Measurements from ENCODE around the gene MEX3A. TPM values are rescaled to one million over a fixed set of nuclear protein-coding genes. Genes with fewer than 3 reads are reported as not detected.

MEX3A gene
- total and polyA plus RNA-seq, 3 experiments from 2014 or later: 0.24 to 1.0 TPM; not detected in 1

GRCh38 chr1:156086256-156086662 is 4.0 kb upstream of the MEX3A start:
- H3K4me1 Mint-ChIP-seq: peaks cover 6 to 19% (median 10%) of the 10 kb centered on the region in 3 donors
- H3K27ac Mint-ChIP-seq: no peak overlapping the region
- peak overlapping the region in 2 of 7 donors; percentile 20 to 25 for H3K4me3 Mint-ChIP-seq
- peaks cover 22 to 40% of the 10 kb centered on the region in 2 donors for H3K27me3 Mint-ChIP-seq
- ChIA-PET POLR2A (no interaction called here), CTCF (interaction anchor here (2.2 kb wide), 1 partner anchor 44 kb away, joined by 7 read pairs; no protein-coding TSS in a partner anchor)
- no peak for DNase-seq
- Histone ChIP-seq H3K27me3 (ENCODE audit: insufficient read depth, low read length, poor library complexity, severe bottlenecking) (peaks cover 19% of the 10 kb centered on the region), H3K4me1 (ENCODE audit: insufficient read depth, low read length) (peaks cover 10% of the 10 kb centered on the region), H3K9me3 (ENCODE audit: low read length) (no peaks in the 10 kb centered on the region), H3K27ac (ENCODE audit: low read depth, low read length) (no peak overlapping the region), H3K4me3 (ENCODE audit: low read length) (no peak overlapping the region), H3K36me3 (ENCODE audit: insufficient read depth, low read length) (no peaks in the 10 kb centered on the region)
- H3K9me3 Mint-ChIP-seq: no peaks in the 10 kb centered on the region
- H3K36me3 Mint-ChIP-seq: no peaks in the 10 kb centered on the region

- ChIA-PET POLR2A (interaction anchor here (0.6 kb wide), 1 partner anchor 10 kb away, joined by 3 read pairs; no protein-coding TSS in a partner anchor), CTCF (interaction anchor here (0.7 to 2.1 kb wide), 6 partner anchors 8 to 142 kb away, joined by 3 to 10 read pairs (median 5); no protein-coding TSS in a partner anchor)
- Mint-ChIP-seq H3K4me3 (peak overlapping the region in 6 of 7 donors; percentile 65 to 82 (median 78)), H3K27me3 (peaks cover 21 to 35% of the 10 kb centered on the region in 2 donors), H3K4me1 (peaks cover 6 to 16% (median 8%) of the 10 kb centered on the region in 3 donors), H3K27ac (peak overlapping the region in 1 of 8 donors; percentile 24), H3K9me3 (no peaks in the 10 kb centered on the region), H3K36me3 (no peaks in the 10 kb centered on the region)
- DNase-seq: no peak
- no peaks in the 10 kb centered on the region for H3K9me3 ChIP-seq (ENCODE audit: low read length)
- H3K4me1 ChIP-seq (ENCODE audit: insufficient read depth, low read length): peaks cover 6% of the 10 kb centered on the region
- H3K27me3 ChIP-seq (ENCODE audit: insufficient read depth, low read length, poor library complexity, severe bottlenecking): peaks cover 19% of the 10 kb centered on the region
- no peak overlapping the region for H3K27ac ChIP-seq (ENCODE audit: low read depth, low read length)
- no peak overlapping the region for H3K4me3 ChIP-seq (ENCODE audit: low read length)
- no peaks in the 10 kb centered on the region for H3K36me3 ChIP-seq (ENCODE audit: insufficient read depth, low read length)
These were observed 1.8 kb upstream of the MEX3A start for GRCh38 chr1:156083800-156084790.

- Histone ChIP-seq H3K36me3 (ENCODE audit: insufficient read depth, low read length) (no peaks in the 10 kb centered on the region), H3K27ac (ENCODE audit: low read depth, low read length) (no peak overlapping the region), H3K4me3 (ENCODE audit: low read length) (peak overlapping the region; percentile 75), H3K9me3 (ENCODE audit: low read length) (no peaks in the 10 kb centered on the region), H3K4me1 (ENCODE audit: insufficient read depth, low read length) (peaks cover 6% of the 10 kb centered on the region), H3K27me3 (ENCODE audit: insufficient read depth, low read length, poor library complexity, severe bottlenecking) (peaks cover 19% of the 10 kb centered on the region)
- no peak for DNase-seq
- H3K9me3 Mint-ChIP-seq: no peaks in the 10 kb centered on the region
- peaks cover 6 to 16% (median 8%) of the 10 kb centered on the region in 3 donors for H3K4me1 Mint-ChIP-seq
- H3K4me3 Mint-ChIP-seq: peak overlapping the region; percentile 69 to 95 (median 84)
- peak overlapping the region in 2 of 8 donors; percentile 38 to 86 for H3K27ac Mint-ChIP-seq
- H3K36me3 Mint-ChIP-seq: no peaks in the 10 kb centered on the region
- H3K27me3 Mint-ChIP-seq: peaks cover 13 to 40% of the 10 kb centered on the region in 2 donors
- CTCF ChIA-PET: interaction anchor here (2.0 to 2.1 kb wide), 2 partner anchors 10 to 15 kb away, joined by 5 to 10 read pairs; no protein-coding TSS in a partner anchor
- POLR2A ChIA-PET: no interaction called here
These were observed 352 bp downstream of the MEX3A start for GRCh38 chr1:156081917-156082308.

- Histone ChIP-seq H3K27me3 (ENCODE audit: insufficient read depth, low read length, poor library complexity, severe bottlenecking) (peaks cover 19% of the 10 kb centered on the region), H3K9me3 (ENCODE audit: low read length) (no peaks in the 10 kb centered on the region), H3K36me3 (ENCODE audit: insufficient read depth, low read length) (no peaks in the 10 kb centered on the region), H3K27ac (ENCODE audit: low read depth, low read length) (no peak overlapping the region), H3K4me1 (ENCODE audit: insufficient read depth, low read length) (peaks cover 6% of the 10 kb centered on the region), H3K4me3 (ENCODE audit: low read length) (peak overlapping the region; percentile 75)
- Mint-ChIP-seq H3K9me3 (no peaks in the 10 kb centered on the region), H3K36me3 (no peaks in the 10 kb centered on the region), H3K27me3 (peaks cover 12 to 39% of the 10 kb centered on the region in 2 donors), H3K4me3 (peak overlapping the region; percentile 69 to 95 (median 80)), H3K4me1 (peaks cover 6 to 16% (median 8%) of the 10 kb centered on the region in 3 donors), H3K27ac (peak overlapping the region in 2 of 8 donors; percentile 38 to 86)
- ChIA-PET CTCF (no interaction called here), POLR2A (no interaction called here)
- no peak for DNase-seq
These were observed 917 bp downstream of the MEX3A start for GRCh38 chr1:156081180-156081916.

- Histone ChIP-seq H3K4me3 (ENCODE audit: low read length) (no peak overlapping the region), H3K4me1 (ENCODE audit: insufficient read depth, low read length) (peaks cover 6% of the 10 kb centered on the region), H3K36me3 (ENCODE audit: insufficient read depth, low read length) (no peaks in the 10 kb centered on the region), H3K27ac (ENCODE audit: low read depth, low read length) (no peak overlapping the region), H3K9me3 (ENCODE audit: low read length) (no peaks in the 10 kb centered on the region), H3K27me3 (ENCODE audit: insufficient read depth, low read length, poor library complexity, severe bottlenecking) (peaks cover 19% of the 10 kb centered on the region)
- no peaks in the 10 kb centered on the region for H3K36me3 Mint-ChIP-seq
- peaks cover 6 to 16% (median 8%) of the 10 kb centered on the region in 3 donors for H3K4me1 Mint-ChIP-seq
- CTCF ChIA-PET: no interaction called here
- H3K9me3 Mint-ChIP-seq: no peaks in the 10 kb centered on the region
- H3K27ac Mint-ChIP-seq: no peak overlapping the region
- peak overlapping the region; percentile 3 to 70 (median 54) for H3K4me3 Mint-ChIP-seq
- POLR2A ChIA-PET: no interaction called here
- peaks cover 12 to 34% of the 10 kb centered on the region in 2 donors for H3K27me3 Mint-ChIP-seq
- no peak for DNase-seq
These were observed 1.4 kb downstream of the MEX3A start for GRCh38 chr1:156080863-156081179.

- peak overlapping the region in 3 of 7 donors; percentile 3 to 55 (median 55) for H3K4me3 Mint-ChIP-seq
- no peaks in the 10 kb centered on the region for H3K36me3 ChIP-seq (ENCODE audit: insufficient read depth, low read length)
- no peak overlapping the region for H3K27ac ChIP-seq (ENCODE audit: low read depth, low read length)
- peaks cover 6% of the 10 kb centered on the region for H3K4me1 ChIP-seq (ENCODE audit: insufficient read depth, low read length)
- no peaks in the 10 kb centered on the region for H3K9me3 Mint-ChIP-seq
- no peaks in the 10 kb centered on the region for H3K9me3 ChIP-seq (ENCODE audit: low read length)
- ChIA-PET POLR2A (no interaction called here), CTCF (no interaction called here)
- H3K4me1 Mint-ChIP-seq: peaks cover 8 to 16% (median 10%) of the 10 kb centered on the region in 3 donors
- peaks cover 19% of the 10 kb centered on the region for H3K27me3 ChIP-seq (ENCODE audit: insufficient read depth, low read length, poor library complexity, severe bottlenecking)
- DNase-seq: no peak
- H3K4me3 ChIP-seq (ENCODE audit: low read length): no peak overlapping the region
- H3K27me3 Mint-ChIP-seq: peaks cover 12 to 36% of the 10 kb centered on the region in 2 donors
- no peak overlapping the region for H3K27ac Mint-ChIP-seq
- no peaks in the 10 kb centered on the region for H3K36me3 Mint-ChIP-seq
These were observed 1.9 kb downstream of the MEX3A start for GRCh38 chr1:156080241-156080862.

GRCh38 chr1:156079762-156080161 is 2.5 kb downstream of the MEX3A start:
- Mint-ChIP-seq H3K36me3 (no peaks in the 10 kb centered on the region), H3K4me1 (peaks cover 8 to 16% (median 12%) of the 10 kb centered on the region in 3 donors), H3K27ac (peak overlapping the region in 1 of 8 donors; percentile 7), H3K9me3 (no peaks in the 10 kb centered on the region), H3K4me3 (peak overlapping the region in 5 of 7 donors; percentile 3 to 55 (median 33)), H3K27me3 (peaks cover 14 to 34% of the 10 kb centered on the region in 2 donors)
- no peak for DNase-seq
- no peak overlapping the region for H3K27ac ChIP-seq (ENCODE audit: low read depth, low read length)
- H3K36me3 ChIP-seq (ENCODE audit: insufficient read depth, low read length): no peaks in the 10 kb centered on the region
- H3K4me3 ChIP-seq (ENCODE audit: low read length): no peak overlapping the region
- H3K27me3 ChIP-seq (ENCODE audit: insufficient read depth, low read length, poor library complexity, severe bottlenecking): peaks cover 17% of the 10 kb centered on the region
- H3K9me3 ChIP-seq (ENCODE audit: low read length): no peaks in the 10 kb centered on the region
- POLR2A ChIA-PET: no interaction called here
- CTCF ChIA-PET: no interaction called here
- H3K4me1 ChIP-seq (ENCODE audit: insufficient read depth, low read length): peaks cover 6% of the 10 kb centered on the region
